HEK293 (cell line): Measurements from ENCODE around the gene SGSM2.

ENCODE experiments used
- CTCF ChIA-PET: fragments of 350-600 bp; formaldehyde crosslinking; extraction: SDS; loops from one replicate; lab custom pipeline; 2021; ENCODE audit warnings: antibody characterized with exemption; lab: Yijun Ruan, JAX
- POLR2A ChIA-PET: fragments of 300-600 bp; formaldehyde crosslinking; extraction: SDS; loops from one replicate; lab custom pipeline; 2020; ENCODE audit warnings: antibody characterized with exemption, inconsistent platforms; lab: Yijun Ruan, JAX
- H3K27ac ChIP-seq: fragments of 200-500 bp; sonication (Bioruptor generic); 2 replicates; pipeline ENCODE4 v1.5.1; 2014; ENCODE audit warnings: low read depth, low read length, control low read depth, inconsistent platforms; ENCODE audit errors: extremely low read depth
- H3K36me3 ChIP-seq, 2 experiments: fragments of 200-500 bp in 1 of 2; sonication (Bioruptor generic) in 1 of 2; 1 replicate in 1 of 2; 2 replicates in 1 of 2; pipeline ENCODE4 v1.5.1; 2014 to 2017; ENCODE audit warnings: inconsistent platforms in 2 of 2, low read length in 2 of 2; ENCODE audit not compliant: control insufficient read depth in 2 of 2, insufficient read depth in 1 of 2
- H3K4me1 ChIP-seq: fragments of 200-500 bp; sonication (Bioruptor generic); 2 replicates; pipeline ENCODE4 v1.5.1; 2014; ENCODE audit warnings: mild to moderate bottlenecking, low read length, inconsistent platforms; ENCODE audit not compliant: control insufficient read depth, insufficient read depth
- H3K4me3 ChIP-seq: 2 replicates; pipeline ENCODE4 v1.5.1; 2011; ENCODE audit warnings: low read depth, mild to moderate bottlenecking, control low read depth, low read length, moderate library complexity
- H3K9me3 ChIP-seq: fragments of 200-500 bp; sonication (Bioruptor generic); 2 replicates; pipeline ENCODE4 v1.5.1; 2014; ENCODE audit warnings: low read depth, low read length, inconsistent platforms; ENCODE audit not compliant: control insufficient read depth, insufficient read depth
- EGR2 ChIP-seq: fragments of 450-650 bp; formaldehyde crosslinking; IDR thresholded peaks from 2 replicates; pipeline ENCODE4 v1.5.1; 2016; ENCODE audit warnings: low read depth, missing biosample characterization, missing genetic modification characterization
- HOXA7 ChIP-seq: sonication (generic); formaldehyde crosslinking; IDR thresholded peaks from 2 replicates; pipeline ENCODE4 v1.8.1; 2022; ENCODE audit warnings: missing genetic modification reagents, borderline replicate concordance
- RBAK ChIP-seq: fragments of 450-650 bp; formaldehyde crosslinking; IDR thresholded peaks from 2 replicates; pipeline ENCODE4 v1.5.1; 2016; ENCODE audit warnings: missing biosample characterization, missing genetic modification characterization
- SETDB1 ChIP-seq: IDR thresholded peaks from one replicate; pipeline ENCODE4 v1.6.1; 2017; ENCODE audit warnings: mild to moderate bottlenecking, low read length, moderate library complexity, mixed read lengths; ENCODE audit not compliant: insufficient read length
- SP7 ChIP-seq: fragments of 450-650 bp; formaldehyde crosslinking; IDR thresholded peaks from 2 replicates; pipeline ENCODE4 v1.5.1; 2016; ENCODE audit warnings: missing biosample characterization, missing genetic modification characterization
- WT1 ChIP-seq: fragments of 450-650 bp; formaldehyde crosslinking; IDR thresholded peaks from 2 replicates; pipeline ENCODE4 v1.5.1; 2016; ENCODE audit warnings: missing biosample characterization, missing genetic modification characterization
- ZFP69B ChIP-seq: fragments of 450-650 bp; formaldehyde crosslinking; IDR thresholded peaks from 2 replicates; pipeline ENCODE4 v1.5.1; 2016; ENCODE audit warnings: missing biosample characterization, missing genetic modification characterization
- ZNF184 ChIP-seq: fragments of 450-650 bp; IDR thresholded peaks from 2 replicates; pipeline ENCODE4 v1.5.1; 2018; ENCODE audit warnings: missing biosample characterization, mild to moderate bottlenecking, missing genetic modification characterization
- ZNF211 ChIP-seq: fragments of 450-650 bp; formaldehyde crosslinking; IDR thresholded peaks from 2 replicates; pipeline ENCODE4 v1.5.1; 2016; ENCODE audit warnings: low read depth, missing biosample characterization, missing genetic modification characterization
- ZNF354C ChIP-seq: fragments of 450-650 bp; formaldehyde crosslinking; IDR thresholded peaks from 2 replicates; pipeline ENCODE4 v1.5.1; 2016; ENCODE audit warnings: missing biosample characterization, missing genetic modification characterization, low read depth, borderline replicate concordance
- ZNF391 ChIP-seq: fragments of 450-650 bp; formaldehyde crosslinking; IDR thresholded peaks from 2 replicates; pipeline ENCODE4 v1.5.1; 2016; ENCODE audit warnings: low read depth, missing biosample characterization, missing genetic modification characterization, borderline replicate concordance
- ZNF510 ChIP-seq: fragments of 450-650 bp; formaldehyde crosslinking; IDR thresholded peaks from 2 replicates; pipeline ENCODE4 v1.5.1; 2018; ENCODE audit warnings: mild to moderate bottlenecking, missing genetic modification characterization, missing biosample characterization; ENCODE audit not compliant: insufficient replicate concordance
- ZNF596 ChIP-seq: fragments of 450-650 bp; IDR thresholded peaks from 2 replicates; pipeline ENCODE4 v1.5.0; 2018; ENCODE audit warnings: missing biosample characterization, mild to moderate bottlenecking, missing genetic modification characterization, moderate library complexity
- ZNF626 ChIP-seq: fragments of 450-650 bp; sonication (Bioruptor Pico); formaldehyde crosslinking; IDR thresholded peaks from 2 replicates; pipeline ENCODE4 v1.5.1; 2018; ENCODE audit warnings: missing biosample characterization, missing genetic modification characterization, inconsistent platforms
- ZNF654 ChIP-seq: fragments of 450-650 bp; formaldehyde crosslinking; IDR thresholded peaks from 2 replicates; pipeline ENCODE4 v1.5.1; 2016; ENCODE audit warnings: low read depth, missing biosample characterization, missing genetic modification characterization
- ZNF660 ChIP-seq: fragments of 450-650 bp; IDR thresholded peaks from 2 replicates; pipeline ENCODE4 v1.5.1; 2018; ENCODE audit warnings: missing biosample characterization, mild to moderate bottlenecking, missing genetic modification characterization
- ZNF664 ChIP-seq: fragments of 450-650 bp; formaldehyde crosslinking; IDR thresholded peaks from 2 replicates; pipeline ENCODE4 v1.5.1; 2016; ENCODE audit warnings: missing biosample characterization, missing genetic modification characterization
- ZNF677 ChIP-seq: fragments of 450-650 bp; IDR thresholded peaks from 2 replicates; pipeline ENCODE4 v1.5.0; 2018; ENCODE audit warnings: missing biosample characterization, mild to moderate bottlenecking, missing genetic modification characterization, moderate library complexity
- ZNF830 ChIP-seq: fragments of 450-650 bp; IDR thresholded peaks from 2 replicates; pipeline ENCODE4 v1.5.0; 2018; ENCODE audit warnings: missing biosample characterization, missing genetic modification characterization, low read depth, mild to moderate bottlenecking, moderate library complexity
- TF ChIP-seq, protein P1 (sequence below): fragments of 450-650 bp; formaldehyde crosslinking; IDR thresholded peaks from 2 replicates; pipeline ENCODE4 v1.5.1; 2016; ENCODE audit warnings: missing biosample characterization, missing genetic modification characterization
- TF ChIP-seq, protein P2 (sequence below): fragments of 450-650 bp; formaldehyde crosslinking; IDR thresholded peaks from 2 replicates; pipeline ENCODE4 v1.5.1; 2016; ENCODE audit warnings: missing biosample characterization, missing genetic modification characterization
- TF ChIP-seq, protein P3 (sequence below): fragments of 450-650 bp; formaldehyde crosslinking; IDR thresholded peaks from 2 replicates; pipeline ENCODE4 v1.5.1; 2016; ENCODE audit warnings: missing biosample characterization, missing genetic modification characterization
- TF ChIP-seq, protein P4 (sequence below): fragments of 450-650 bp; formaldehyde crosslinking; IDR thresholded peaks from 2 replicates; pipeline ENCODE4 v1.5.1; 2017; ENCODE audit warnings: missing biosample characterization, missing genetic modification characterization

SGSM2 gene

DNA sequence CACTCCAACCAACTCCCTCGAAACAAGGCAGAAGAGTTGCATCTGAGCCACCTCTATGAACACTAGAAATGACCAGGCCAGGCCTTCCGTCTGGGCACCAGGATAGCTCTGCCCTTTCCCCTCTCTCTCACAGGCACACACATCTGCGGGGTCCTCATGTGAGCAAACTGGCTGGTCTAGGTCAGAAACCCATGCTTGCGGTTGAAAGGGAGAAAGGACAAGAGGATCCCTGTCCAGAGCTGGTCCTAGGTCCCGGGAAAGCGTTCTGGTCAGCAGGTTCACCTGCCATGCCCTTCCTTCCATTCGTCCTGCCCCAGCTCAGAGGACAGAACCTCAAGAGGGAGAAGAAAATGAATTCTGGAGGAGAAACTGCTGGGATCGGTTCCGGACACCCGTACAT lies 60.9 kb downstream of the SGSM2 start:
- Histone ChIP-seq H3K9me3 (no peaks in the 10 kb centered on the region), H3K4me1 (peaks cover 40% of the 10 kb centered on the region), H3K4me3 (no peak overlapping the region), H3K27ac (peak overlapping the region; percentile 60), H3K36me3 (no peaks in the 10 kb centered on the region)
- CTCF ChIA-PET: interaction anchor here (0.8 to 11.4 kb wide), 3 partner anchors 10 to 18 kb away, joined by 3 to 116 read pairs (median 7); no protein-coding TSS in a partner anchor
- TF ChIP-seq SETDB1: no peak
- 0 out of 2 replicates have a peak, but pooled peaks have one; percentile 8 for TF ChIP-seq ZFP69B (tag by site-specific recombination)
- TF ChIP-seq, protein P1, sequence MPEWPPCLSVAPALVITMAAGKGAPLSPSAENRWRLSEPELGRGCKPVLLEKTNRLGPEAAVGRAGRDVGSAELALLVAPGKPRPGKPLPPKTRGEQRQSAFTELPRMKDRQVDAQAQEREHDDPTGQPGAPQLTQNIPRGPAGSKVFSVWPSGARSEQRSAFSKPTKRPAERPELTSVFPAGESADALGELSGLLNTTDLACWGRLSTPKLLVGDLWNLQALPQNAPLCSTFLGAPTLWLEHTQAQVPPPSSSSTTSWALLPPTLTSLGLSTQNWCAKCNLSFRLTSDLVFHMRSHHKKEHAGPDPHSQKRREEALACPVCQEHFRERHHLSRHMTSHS (tag by site-specific recombination): no peak
- no peak for TF ChIP-seq ZNF211 (tag by site-specific recombination)
- TF ChIP-seq ZNF596 (tag by site-specific recombination): no peak
- POLR2A ChIA-PET: no interaction called here

DNA sequence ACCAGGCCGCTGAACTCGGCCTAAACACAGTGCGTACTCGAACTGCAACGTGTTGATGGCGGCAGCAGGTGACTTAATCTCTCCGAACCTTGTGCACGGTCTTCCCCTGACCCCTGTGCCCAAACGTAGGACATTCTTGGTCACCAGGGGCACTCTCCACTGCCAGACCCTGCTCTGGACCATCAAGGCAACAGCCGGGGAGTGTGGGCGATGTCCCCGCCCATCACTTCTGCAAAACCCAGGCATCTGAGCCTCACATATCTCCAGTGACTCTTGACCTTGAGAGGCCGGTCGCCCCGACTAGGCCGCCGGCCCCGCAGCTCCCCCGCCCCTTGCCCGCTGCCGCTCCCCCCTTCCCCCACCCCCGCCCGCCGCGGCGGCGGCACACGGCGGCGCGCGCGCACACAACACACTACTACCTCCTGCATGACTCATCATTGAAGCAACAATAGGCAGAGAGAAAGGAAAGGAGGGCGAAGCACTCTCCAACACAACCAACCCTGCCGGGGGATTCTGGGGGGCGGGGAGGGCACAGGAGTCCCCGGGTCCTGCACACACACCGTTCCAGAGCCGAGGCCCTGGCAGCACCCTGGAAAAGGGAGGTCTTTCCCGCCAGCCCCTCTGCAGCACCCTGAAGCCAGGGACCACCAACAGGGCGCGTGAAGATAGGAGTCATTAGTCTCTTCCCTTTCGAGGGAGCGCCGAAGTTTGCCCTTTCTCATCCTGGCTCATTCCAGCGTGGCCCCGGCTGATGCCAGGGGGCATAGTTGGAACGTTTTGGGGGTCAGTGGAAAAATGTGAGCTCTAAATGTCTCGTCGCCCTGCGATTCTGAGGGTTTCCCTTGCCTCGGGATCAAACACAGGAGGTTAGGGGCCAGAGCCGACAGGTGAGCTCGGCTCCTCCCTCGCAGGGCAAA lies 61.6 kb downstream of the SGSM2 start:
- Histone ChIP-seq H3K36me3 (no peaks in the 10 kb centered on the region), H3K27ac (peak overlapping the region; percentile 92), H3K9me3 (no peaks in the 10 kb centered on the region), H3K4me3 (peak overlapping the region; percentile 48), H3K4me1 (peaks cover 40% of the 10 kb centered on the region)
- ChIA-PET CTCF (interaction anchor here (0.6 to 11.4 kb wide), 5 partner anchors 10 to 17 kb away, joined by 3 to 116 read pairs (median 3); no protein-coding TSS in a partner anchor), POLR2A (interaction anchor here (1.0 to 3.6 kb wide), 7 partner anchors 10 to 95 kb away, joined by 4 to 25 read pairs (median 7); partner anchors contain the start of genes SMG6, SRR and TSR1)
- TF ChIP-seq ZNF664 (tag by site-specific recombination) (no peak), ZNF354C (no peak), ZNF626 (tag by site-specific recombination) (no peak), RBAK (tag by site-specific recombination) (no peak), ZNF510 (tag by site-specific recombination) (no peak), ZNF660 (tag by site-specific recombination) (no peak), ZNF830 (tag by site-specific recombination) (no peak), WT1 (tag by site-specific recombination) (peak; percentile 41), ZNF184 (tag by site-specific recombination) (no peak), EGR2 (0 out of 2 replicates have a peak, but pooled peaks have one; percentile 27), ZNF677 (no peak), SP7 (tag by site-specific recombination) (peak; percentile 21; the same call in 1 of the 2 replicates), ZNF391 (0 out of 2 replicates have a peak, but pooled peaks have one; percentile 49), HOXA7 (CRISPR knock-in tag) (no peak), ZNF654 (tag by site-specific recombination) (no peak)
- TF ChIP-seq, protein P2, sequence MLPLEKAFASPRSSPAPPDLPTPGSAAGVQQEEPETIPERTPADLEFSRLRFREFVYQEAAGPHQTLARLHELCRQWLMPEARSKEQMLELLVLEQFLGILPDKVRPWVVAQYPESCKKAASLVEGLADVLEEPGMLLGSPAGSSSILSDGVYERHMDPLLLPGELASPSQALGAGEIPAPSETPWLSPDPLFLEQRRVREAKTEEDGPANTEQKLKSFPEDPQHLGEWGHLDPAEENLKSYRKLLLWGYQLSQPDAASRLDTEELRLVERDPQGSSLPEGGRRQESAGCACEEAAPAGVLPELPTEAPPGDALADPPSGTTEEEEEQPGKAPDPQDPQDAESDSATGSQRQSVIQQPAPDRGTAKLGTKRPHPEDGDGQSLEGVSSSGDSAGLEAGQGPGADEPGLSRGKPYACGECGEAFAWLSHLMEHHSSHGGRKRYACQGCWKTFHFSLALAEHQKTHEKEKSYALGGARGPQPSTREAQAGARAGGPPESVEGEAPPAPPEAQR (tag by site-specific recombination): no peak
- TF ChIP-seq, protein P3, sequence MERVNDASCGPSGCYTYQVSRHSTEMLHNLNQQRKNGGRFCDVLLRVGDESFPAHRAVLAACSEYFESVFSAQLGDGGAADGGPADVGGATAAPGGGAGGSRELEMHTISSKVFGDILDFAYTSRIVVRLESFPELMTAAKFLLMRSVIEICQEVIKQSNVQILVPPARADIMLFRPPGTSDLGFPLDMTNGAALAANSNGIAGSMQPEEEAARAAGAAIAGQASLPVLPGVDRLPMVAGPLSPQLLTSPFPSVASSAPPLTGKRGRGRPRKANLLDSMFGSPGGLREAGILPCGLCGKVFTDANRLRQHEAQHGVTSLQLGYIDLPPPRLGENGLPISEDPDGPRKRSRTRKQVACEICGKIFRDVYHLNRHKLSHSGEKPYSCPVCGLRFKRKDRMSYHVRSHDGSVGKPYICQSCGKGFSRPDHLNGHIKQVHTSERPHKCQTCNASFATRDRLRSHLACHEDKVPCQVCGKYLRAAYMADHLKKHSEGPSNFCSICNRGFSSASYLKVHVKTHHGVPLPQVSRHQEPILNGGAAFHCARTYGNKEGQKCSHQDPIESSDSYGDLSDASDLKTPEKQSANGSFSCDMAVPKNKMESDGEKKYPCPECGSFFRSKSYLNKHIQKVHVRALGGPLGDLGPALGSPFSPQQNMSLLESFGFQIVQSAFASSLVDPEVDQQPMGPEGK: peak; percentile 34; the same call in 1 of the 2 replicates
- TF ChIP-seq, protein P4, sequence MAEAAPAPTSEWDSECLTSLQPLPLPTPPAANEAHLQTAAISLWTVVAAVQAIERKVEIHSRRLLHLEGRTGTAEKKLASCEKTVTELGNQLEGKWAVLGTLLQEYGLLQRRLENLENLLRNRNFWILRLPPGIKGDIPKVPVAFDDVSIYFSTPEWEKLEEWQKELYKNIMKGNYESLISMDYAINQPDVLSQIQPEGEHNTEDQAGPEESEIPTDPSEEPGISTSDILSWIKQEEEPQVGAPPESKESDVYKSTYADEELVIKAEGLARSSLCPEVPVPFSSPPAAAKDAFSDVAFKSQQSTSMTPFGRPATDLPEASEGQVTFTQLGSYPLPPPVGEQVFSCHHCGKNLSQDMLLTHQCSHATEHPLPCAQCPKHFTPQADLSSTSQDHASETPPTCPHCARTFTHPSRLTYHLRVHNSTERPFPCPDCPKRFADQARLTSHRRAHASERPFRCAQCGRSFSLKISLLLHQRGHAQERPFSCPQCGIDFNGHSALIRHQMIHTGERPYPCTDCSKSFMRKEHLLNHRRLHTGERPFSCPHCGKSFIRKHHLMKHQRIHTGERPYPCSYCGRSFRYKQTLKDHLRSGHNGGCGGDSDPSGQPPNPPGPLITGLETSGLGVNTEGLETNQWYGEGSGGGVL (tag by site-specific recombination): peak; percentile 73
